ENCODE results near the gene OR5K1.
A peak's percentile ranks its signal among the peaks of the same experiment; 100 is the strongest.

OR5K1 gene

DNA sequence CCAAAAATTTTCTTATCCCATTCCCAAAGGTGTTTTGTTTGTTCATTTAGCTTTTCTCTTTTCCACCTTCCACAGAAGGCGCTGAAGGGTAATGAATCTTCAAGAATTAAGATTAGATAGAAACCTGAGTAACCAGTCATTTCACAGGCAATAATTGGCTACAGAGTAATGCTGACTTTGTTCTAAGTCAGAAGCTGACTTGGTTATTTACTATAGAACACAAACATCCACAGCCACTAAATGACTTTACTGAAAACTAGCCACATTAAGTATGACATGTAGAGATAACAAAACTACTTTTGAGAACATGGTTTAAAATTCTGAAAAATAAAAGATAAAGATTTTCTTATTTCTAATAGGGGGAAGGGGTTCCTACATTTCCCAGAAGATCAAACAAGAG lies 51.9 kb downstream of the OR5K1 start:
- DNase-seq (ENCODE audit: low spot score) = no peak

DNA sequence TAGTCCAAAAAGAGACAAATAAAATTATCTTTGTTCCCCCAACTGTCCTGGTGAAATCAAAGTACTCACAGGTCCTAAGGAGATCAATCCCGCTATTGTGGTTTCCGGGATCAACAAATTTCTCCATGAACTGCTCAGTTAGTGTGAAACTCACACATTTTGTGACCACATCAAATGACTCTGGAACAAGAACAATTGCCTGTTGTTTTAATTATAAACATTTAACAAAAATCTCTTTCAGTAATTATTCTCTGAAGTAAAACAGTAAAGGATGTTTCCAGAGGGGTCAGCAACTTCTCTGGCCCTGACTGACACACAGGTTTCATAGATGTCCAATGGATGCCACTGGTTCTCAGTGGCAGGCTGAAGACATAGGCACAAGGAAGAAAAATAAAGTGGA lies 55.8 kb downstream of the OR5K1 start:
- no peak for DNase-seq (ENCODE audit: low spot score)

DNA sequence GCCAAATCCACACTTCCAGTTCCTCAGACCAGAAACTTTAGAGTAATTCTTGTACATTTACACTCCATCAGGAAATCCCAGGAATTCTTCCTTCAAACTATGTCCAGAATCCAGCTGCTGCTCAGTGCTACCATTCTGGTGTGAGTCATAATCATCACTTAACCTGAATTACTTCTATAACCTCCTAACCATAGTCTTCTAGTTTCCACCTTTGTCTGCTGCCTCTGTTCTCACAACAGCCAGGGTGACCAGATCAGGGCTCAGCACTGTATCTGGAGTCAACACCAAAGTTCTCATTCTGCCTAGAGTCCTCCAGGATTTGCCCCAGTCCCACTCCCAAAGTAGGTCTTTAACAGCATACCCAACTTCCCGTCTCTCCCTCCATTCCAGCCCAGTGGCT lies 56.4 kb downstream of the OR5K1 start:
- no peak for DNase-seq (ENCODE audit: low spot score)

DNA sequence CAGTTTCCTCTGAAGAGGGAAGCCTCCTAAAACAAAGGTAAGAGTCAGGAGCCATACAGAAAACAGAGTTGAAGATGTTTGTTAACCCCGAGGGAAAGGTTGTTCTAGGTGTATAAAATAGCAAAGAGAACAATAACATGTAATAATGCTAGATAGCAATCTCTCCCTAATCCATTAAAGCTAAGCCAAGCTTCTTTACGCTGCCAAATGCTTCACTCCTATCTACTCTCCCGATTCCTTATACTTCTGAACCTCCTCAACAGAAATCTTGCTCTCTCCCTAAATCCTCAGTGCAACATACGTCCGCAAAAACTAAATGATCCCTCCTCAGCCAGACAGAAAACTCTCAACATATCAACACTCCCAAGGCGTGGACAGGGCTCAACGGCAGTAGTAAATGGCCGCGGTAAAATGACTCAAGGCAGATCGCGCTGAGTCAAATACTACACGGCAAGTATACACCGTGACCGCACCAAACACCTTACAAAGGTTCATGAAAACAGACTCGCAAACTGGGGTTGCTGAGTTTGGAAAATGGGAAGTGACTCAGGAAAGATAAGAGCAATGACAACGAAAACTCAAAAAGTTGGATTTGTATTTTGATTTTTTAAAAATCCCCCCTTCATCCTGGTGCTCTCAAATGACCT lies 59.0 kb downstream of the OR5K1 start:
- DNase-seq (ENCODE audit: low spot score) = peak; percentile 68

All from left forelimb (tissue), 1 donor.